IPS DF 4.7 (cell line): ENCODE results near the gene CD6.

ENCODE experiments used
- DNase-seq: peaks from one replicate; pipeline ENCODE4 v3.0.0-alpha.2; 2013; ENCODE audit warnings: low spot score; ENCODE audit errors: extremely low read depth

The CD6 gene

DNA sequence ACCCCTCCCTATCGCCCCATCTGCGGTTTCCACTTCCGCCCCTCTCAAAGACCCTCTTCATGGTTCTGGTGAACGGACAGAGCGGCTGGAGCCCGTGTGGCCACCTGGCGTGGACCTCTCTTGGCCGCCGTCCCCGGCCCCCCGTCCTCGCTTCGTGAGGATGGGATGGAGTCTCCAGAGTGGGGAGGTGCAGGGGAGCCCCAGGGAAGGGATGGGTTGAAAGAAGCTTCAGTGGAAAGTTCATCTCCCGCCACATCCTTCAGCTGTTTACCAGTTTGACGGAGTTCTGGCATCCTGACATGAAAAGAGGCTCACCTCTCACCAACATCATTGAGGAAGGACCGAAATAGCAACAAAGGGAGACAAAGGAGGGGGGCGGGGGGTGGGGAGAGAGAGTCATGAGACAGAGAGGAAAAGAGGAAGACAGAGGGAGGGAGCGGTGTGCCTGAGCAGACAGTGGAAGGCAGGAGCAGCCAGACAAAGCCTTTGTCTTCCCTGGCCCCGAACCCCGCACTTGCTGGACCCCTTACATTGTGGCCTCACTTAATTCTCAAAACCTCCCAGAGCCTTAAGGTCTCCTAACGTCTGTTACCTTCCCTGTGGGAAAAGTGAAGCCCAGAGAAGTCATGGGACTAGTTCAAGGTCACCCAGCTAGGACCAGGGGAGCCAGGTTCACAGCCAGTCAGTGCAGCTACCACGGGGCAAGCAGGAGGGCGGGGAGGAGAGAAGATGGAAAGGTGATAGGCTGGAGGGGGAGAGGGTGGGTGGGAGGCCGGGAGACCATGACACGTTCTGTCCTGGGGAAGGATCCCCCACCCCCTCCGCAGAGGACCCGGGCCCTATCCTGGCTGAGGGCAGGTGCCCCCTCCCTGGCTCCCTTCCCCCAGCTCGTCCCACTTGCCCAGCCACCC is 54.9 kb downstream of the CD6 start:
- no peak for DNase-seq

DNA sequence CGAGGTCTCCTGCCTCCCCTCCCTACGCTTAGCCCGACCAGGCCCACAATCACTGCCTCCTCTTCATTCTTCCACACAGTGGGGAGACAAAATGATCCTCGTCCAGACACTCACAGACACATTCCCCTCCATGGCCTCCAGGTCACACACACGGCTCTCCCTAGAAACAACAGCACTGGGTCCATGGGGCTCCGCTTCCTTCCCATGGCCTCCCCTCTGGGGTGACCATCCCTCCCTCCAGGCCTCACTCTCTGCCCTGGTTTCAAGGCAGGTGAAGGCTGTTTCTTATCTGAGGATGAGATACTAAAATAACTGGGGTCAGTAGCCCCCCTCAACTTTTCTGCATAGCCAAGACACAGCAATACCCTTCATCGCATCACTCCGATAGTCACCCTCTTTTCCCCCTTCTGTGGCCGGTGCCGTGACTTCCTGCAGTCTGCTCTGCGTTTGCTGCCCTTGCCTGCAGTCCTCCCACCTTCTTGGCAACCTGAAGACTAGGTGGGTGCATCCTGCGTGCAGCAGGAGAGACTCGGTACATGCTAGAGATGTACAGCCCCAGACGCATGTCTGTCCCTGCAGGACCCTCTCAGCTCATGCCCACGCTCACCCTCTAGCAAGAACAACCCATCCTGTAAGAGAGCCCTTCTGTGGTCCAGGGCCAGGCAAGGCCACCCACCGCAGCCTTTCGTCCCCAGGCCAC is 55.8 kb downstream of the CD6 start:
- no peak for DNase-seq

DNA sequence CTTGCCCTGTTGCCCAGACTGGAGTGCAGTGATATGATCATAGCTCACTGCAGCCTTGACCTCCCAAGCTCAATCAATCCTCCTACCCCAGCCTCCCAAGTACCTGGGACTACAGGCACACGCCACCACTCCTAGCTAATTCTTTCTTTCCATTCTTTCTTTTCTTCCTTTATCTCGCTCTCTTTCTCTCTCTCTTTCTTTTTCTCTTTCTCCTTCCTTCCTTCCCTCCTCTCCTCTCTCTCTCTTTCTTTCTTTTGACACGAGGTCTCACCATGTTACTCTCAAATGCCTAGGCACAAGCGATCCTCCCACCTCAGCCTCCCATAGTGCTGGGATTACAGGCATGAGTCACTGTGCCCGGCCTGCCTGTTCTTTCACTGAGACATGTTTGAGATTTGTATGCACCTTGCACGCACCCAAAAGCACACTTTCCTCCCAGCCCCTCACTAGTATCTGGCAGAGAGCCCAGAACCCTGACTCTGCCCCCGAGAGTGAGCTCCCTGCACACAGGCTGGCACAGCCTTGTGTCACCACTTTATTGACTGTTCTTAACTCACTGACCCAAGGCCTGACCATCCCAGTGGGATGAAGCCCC is 56.8 kb downstream of the CD6 start:
- no peak for DNase-seq

DNA sequence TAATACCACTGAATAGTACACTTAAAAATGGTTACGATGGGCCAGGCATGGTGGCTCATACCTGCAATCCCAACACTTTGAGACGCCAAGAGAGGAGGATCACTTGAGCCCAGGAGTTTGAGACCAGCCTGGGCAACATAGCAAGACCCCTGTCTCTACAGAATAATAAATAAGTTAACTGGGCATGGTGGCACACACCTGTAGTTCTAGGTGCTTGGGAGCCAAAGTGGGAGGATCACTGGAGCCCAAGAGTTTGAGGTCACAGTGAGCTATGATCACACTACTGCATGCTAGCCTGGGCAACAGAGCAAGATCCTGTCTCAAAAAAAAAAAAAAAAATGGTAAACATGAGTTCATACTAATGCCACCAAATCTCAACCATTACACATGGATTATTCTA is 61.3 kb downstream of the CD6 start:
- no peak for DNase-seq

DNA sequence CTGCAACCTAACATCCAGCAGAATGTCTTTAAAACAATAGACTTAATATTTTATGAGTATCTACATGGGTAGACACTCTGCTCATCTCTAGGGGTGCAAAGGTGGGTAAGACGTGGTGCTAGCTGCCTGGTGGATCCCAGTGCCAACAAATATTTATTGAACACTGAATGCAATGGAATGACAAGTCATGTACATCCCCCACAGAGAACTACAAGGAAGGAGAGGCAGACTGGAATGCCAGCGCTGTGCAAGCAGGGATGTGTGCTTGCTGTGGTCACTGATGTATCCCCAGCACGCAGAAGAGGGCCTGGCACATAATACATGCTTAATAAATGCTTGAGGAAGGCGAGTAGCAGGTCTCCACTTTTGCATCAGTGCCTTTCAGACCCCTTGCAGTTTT is 61.9 kb downstream of the CD6 start:
- no peak for DNase-seq

DNA sequence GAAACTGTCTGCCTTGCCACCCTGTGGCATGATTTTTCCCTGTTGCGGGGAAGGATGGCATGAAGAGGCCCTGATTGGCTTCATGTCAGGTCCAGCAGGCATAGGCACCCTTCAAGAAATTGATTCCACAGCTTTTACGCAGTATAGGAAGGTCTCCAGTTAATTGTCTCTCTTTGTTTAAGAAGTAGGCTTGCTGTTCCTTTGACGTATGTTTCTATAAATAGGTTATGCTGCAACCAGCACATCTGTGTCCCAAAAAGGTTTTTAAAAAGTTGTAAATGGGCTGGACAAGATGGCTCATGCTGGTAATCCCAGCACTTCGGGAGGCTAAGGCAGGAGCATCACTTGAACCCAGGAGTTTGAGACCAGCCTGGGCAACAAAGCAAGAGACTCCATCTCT is 62.6 kb downstream of the CD6 start:
- no peak for DNase-seq

DNA sequence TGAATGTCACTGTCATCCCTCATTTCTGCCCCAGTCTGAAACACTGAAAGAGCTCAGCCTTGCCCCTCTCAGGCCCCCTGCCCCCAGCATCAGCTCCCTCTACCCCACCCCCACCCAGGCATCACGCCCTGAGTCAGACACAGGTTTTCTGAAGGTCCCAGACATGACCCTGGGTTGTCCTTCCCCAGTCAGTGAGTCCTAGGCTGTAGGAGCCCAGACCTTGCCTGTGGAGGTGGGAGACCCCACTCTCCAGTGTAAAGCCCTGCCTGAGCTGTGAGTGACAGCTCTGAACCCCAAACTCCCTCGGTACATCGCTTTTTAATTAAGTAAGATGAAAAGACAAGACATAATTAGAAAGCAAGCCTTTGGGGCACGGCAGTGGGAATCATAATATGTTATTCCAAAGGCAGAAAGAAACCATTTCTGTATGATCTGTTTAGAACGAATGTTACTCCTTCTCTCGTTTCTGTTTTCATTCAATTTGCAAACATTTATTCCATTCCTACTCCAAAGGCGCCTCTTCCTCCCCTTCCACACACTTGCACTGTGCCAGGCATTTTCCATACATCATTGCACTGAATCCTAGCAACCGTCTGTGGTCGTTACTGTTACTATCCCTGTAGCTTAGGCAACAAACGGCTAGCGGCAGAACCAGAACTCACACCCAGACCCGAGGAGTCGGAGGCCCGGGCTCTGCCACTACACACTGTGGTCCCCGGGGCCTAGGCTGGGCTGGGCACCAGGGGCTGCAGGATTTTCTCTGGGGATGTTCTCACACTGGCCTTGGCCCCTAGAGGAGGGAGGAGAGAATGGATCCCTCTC is 63.4 kb downstream of the CD6 start:
- no peak for DNase-seq

DNA sequence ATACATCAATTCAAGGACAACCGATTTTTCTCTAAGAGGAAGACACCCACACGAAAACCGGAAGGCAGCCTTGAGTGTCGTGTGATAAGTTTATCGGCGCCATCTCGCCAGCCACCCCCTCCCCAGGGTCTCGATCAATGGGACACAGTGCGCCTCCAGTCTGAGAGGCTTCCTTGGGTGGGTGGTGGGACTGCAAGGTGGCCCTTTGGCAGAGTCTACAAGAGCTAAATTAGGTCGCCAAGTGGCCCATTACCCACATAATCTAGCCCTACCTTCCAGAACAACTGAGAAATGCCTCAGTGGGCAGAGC is 64.0 kb downstream of the CD6 start:
- DNase-seq: no peak

DNA sequence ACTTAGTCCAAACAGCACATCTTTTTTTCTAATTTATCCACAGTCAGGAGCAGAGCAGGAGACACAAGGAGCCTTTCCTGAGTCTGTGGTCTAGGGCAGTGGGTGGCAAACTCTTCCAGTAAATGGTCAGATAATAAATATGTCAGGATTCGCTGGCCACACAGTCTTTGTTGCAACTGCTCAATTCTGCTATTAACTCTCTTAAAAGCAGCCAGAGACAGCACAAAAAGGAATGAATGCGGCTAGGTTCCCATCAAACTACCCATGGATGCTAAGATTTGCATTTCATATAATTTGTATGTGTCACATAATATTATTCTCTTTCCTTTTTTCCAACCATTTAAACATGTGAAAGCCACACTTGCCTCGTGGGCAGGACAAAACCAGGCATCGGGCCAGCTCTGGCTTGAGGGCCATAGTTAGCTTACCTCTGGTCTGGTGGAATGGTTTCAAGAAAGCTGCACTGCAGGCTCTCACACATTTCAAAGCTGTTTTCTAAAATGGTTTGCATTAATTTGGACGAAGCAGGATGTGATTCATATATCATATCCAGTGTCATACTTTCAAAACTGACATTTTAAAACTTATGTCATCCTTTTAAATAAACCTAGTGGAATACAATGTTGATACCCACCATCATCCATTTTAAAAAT is 66.1 kb downstream of the CD6 start:
- DNase-seq: no peak

DNA sequence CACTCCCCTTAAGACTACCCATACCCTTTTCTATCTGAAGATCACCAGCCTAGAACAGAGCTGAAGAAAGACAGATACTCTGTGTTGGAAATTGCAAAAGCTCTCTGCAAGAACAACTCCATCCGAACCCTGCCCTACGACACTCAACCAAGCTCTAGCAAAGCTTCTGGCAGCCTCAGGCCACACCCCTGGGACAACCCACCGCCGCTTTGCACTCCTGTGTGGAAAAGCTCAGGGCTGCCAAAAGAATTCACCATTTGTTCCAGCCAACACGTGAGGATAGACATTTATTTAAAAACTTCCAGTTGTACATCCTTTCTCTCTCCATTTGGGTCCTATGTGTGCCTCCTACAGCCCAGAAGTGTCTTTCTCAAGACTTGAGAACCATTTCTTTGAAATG is 68.4 kb downstream of the CD6 start:
- no peak for DNase-seq

DNA sequence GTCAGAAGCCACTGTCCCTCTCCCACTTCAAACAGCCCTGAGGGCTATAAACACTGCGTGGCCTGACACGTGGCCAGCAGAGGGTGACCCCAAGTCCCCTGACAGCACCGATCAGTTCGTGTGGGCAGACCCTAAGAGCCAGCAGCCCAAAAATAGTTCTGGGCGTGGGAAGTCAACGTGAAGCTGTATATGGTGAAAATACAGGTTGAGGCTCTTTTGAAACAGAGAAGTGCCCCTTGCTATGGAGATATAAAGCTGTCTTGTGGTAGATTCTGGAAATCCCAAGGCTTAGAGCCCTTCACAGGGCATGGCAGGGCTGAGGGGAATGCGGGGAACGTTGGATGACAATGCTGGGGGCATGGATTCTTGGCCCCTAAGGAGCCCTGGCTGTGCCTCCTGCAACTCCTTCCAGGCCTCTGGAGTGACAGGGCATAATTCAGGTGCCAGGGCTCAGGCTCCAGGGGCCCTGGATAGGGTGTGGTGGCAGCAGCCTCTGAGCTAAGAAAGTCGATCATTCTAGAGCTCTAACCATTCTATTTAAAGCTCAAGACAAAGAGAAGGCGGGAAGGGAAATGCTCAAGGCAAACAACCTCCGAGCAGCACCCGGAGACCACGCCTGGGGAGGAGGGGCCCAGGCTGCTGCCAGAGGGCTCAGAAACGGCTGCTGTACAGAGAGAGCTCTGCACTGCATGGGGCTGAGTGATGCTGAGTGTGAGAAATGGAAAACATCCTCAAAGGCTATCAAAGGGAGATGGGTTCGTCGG is 70.5 kb downstream of the CD6 start:
- no peak for DNase-seq

DNA sequence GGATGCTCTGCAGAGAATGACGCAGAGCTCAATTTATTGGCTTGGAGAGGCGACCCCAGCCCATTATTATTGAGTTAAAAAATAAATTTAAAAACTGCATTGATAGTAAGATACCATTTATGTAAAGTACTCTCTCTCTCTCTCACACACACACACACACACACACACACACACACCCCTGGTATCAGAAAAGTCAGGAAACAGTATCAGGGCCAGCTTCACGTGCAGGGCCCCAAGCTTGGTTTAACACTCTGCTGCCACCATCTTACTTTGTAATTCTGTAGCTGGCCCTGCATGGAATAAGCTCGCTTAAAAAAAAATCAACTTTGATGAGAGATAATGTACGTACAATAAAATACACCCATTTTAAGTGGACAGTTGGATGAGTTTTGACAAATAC is 71.1 kb downstream of the CD6 start:
- DNase-seq: no peak

DNA sequence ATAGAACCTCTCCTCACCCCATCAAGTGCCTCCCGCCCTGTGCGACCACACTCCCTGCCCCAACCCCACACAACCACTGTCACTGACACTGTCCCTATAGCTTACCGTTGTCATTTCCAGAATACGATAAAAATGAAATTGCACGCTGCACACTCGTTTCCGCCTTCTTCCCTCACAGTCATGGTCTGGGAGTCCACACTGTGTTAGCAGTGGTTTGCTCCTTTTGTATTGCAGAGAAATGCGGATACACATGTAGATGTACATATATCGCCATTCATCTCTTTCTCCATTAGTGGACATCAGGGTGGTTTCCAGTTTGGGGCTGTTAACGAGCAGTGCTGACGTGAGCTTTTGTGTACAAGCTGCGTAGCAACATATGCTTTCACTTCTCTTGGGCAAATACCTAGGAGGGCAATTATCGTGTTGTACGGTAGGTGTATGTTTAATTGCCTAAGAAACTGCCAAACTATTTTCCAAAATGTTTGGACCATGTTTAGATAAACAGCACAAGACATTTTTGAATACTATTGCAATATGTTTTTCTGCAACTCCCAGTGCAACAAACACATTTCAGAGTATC is 71.6 kb downstream of the CD6 start:
- no peak for DNase-seq

DNA sequence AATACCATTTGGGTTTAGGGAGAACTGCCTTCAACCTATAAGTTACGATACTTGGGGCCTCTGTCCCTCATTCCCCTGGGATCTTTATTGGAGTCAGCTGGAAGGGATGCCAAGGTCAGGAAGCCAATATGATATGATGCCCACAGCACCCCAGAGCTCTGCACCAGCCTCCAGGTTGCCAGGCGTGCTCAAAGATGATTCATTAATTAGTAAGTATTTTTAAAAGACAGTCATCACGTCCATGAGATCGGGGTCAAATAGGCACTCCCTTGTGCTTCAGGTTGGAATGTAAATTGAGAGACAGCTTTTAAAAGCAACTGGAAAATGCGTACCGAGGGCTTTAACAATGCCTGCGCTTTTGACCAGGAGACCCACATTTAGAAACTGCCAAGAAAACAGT is 73.8 kb downstream of the CD6 start:
- no peak for DNase-seq

DNA sequence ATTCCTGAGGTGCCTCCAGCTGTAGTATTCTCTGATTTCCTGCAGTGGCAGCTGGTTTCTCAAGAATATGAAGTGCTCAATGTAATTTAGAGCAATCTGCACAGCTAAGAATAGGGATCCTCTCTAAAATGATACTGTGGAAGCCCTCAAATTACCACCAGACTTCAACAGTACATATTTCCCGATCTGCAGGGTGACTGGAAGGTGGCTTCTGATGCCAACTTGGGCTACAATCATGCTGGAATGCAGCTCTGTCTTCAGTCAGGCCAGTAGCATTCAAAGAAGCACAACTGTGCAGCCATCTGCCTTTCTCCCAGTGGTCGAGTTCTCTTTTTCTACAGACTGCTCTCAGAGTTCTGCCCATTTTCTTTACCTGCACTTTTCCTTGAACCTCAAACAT is 75.4 kb downstream of the CD6 start:
- DNase-seq: no peak

DNA sequence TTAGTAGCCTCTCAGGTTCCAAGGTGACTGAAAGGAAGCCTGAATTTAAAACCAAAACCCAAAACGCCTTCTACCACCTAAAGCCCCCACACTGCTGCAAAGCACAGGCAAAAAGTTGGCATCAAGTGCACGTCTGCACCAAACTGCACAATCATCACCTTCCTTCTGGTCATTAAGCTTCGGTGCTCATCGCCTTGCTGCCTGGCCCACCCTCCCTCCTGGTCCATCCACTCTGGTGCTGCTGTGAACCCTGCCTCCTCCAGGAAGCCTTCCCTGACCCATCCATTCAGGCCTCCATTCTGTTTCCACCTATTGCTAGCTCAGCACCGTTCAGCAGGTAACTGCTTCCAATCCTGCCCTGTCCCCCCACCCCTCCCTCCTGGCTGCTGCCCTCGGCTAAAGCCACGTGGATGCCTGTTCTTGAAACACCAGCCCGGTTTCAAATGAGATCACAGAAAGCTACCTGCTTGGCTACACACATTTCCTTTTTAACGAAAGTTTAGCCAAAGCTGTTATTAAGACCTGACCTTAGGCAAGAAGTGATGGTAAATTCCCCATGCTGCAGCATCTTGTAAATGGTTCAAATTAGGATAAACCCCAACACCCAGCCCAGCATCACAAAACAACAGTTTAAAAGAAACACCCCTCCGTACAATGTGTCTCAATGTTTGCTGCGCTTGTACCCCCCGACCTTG is 77.0 kb downstream of the CD6 start:
- DNase-seq: no peak

DNA sequence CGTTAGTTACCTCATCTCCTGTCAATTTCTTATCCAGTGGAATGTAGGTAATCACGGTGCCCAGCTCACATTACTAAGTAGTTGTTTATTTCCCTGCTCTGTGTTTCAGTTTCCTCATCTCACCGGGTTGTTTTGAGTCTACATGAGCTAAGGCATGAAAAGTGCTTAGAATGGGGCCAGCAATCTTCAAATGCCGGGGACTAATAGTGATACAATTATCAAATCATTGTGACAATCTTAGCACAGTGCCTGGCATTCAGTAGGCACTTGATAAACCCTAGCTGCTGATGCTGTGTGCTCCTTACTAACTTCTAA is 77.5 kb downstream of the CD6 start:
- DNase-seq: no peak

DNA sequence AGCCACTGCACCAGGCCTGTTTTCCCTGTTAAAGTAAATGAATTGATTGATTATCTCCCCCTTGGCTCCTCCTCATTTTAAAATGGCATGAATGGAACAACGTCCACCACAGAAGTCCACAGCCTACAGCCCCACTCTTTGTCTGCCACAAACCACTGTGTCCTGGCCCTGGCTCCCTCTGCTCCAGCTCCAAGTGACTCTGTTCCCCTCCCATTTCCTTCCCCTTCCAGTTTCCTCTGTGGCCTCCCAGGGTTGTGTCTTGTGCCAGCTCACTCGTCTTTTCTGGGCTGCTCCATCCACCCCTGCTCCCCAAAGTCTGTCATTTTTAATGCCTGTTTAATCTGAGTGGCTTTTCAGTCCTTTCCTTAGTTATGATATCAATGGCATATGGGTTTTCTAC is 78.4 kb downstream of the CD6 start:
- DNase-seq: no peak

DNA sequence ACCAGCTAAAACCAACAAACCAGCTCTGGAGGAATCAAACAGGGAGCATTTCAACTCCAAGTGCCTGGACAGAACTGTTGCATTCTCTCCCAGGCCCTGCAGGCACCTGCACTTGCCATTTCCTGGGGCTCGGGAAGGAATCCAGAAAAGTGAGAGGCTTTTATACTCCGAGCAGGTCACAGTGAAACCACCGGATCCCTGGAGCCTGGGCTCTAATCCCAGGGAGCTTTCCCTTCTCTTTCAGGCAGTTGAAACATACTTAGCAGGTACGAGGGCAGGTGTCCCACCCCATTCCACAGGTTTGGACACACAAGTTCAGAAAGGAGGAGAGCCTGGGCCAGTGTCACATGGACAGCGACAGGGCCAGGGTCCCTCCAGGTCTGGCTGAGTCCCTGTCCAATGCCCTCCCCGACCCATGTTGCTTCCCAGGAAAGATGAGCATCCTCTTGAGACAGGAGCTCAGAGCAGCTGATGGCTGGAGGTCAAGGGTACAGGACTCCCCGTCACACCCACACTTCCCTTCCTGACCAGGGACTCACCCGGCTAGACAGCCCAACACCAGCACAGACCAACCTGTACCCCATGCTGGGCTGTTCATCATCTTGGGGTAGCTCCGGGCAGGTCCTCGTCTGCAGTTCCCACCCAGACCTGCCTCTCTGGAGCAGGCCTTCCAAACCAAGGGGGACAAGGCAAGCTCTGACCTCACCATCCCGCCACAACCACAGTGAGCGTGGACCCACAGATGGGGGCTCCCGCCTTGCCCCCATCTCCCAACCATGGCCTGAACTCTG is 80.9 kb downstream of the CD6 start:
- no peak for DNase-seq
